PC-9 (cell line): ENCODE measurements around the gene CCNG1. TPM values are rescaled to one million over a fixed set of nuclear protein-coding genes. Genes with fewer than 3 reads are reported as not detected.
"Not testable (repeated sequence)": the region's sequence is repeated elsewhere in the genome, so short reads cannot be mapped to it uniquely, and the experiment has no call there.

Experiments
- Bru-seq: library from RNA; stranded (reverse); fragments of 400-500 nt; gene quantifications from one replicate; lab custom pipeline; 2021; lab: Mats Ljungman, UMichigan
- BruChase-seq, 2 experiments: library from RNA; stranded (reverse); fragments of 400-500 nt; gene quantifications; one replicate each; lab custom pipeline; 2021; lab: Mats Ljungman, UMichigan
- BruUV-seq: library from RNA; stranded (reverse); fragments of 400-500 nt; replicated peaks from 2 replicates; lab custom pipeline; 2021; lab: Mats Ljungman, UMichigan
- CTCF ChIA-PET: fragments of 300-600 bp; sonication (Branson Sonifier 250); formaldehyde crosslinking; loops from one replicate; lab custom pipeline; 2022; ENCODE audit warnings: antibody characterized with exemption; lab: Charles Lee
- POLR2A ChIA-PET: fragments of 300-600 bp; sonication (Branson Sonifier 250); formaldehyde crosslinking; loops from one replicate; lab custom pipeline; 2022; ENCODE audit warnings: antibody characterized with exemption; ENCODE audit not compliant: unreplicated experiment; lab: Charles Lee
- DNase-seq, 2 experiments: peaks; one replicate each; pipeline versions ENCODE4 v3.0.0 to v3.0.0-alpha.2; 2015 to 2022; ENCODE audit warnings: mixed read lengths in 1 of 2
- H2AFZ ChIP-seq: fragments of 200-600 bp; sonication (generic); 2 replicates; pipeline ENCODE4 v1.8.1; 2017; ENCODE audit warnings: antibody characterized with exemption
- H3F3A ChIP-seq: fragments of 200-600 bp; sonication (generic); 2 replicates; pipeline ENCODE4 v1.8.1; 2017; ENCODE audit warnings: antibody characterized with exemption, mild to moderate bottlenecking, low read depth; ENCODE audit not compliant: insufficient read depth
- H3K27ac ChIP-seq: fragments of 200-600 bp; sonication (generic); 2 replicates; pipeline ENCODE4 v1.6.1; 2016; ENCODE audit warnings: mixed run types
- H3K27me3 ChIP-seq: fragments of 200-600 bp; sonication (generic); 2 replicates; pipeline ENCODE4 v1.6.1; 2016; ENCODE audit warnings: low read depth, mixed run types; ENCODE audit not compliant: insufficient read depth
- H3K36me3 ChIP-seq: fragments of 200-600 bp; sonication (generic); 2 replicates; pipeline ENCODE4 v1.6.1; 2016; ENCODE audit warnings: low read depth, mixed run types
- H3K4me1 ChIP-seq: fragments of 200-600 bp; sonication (generic); replicated peaks from 2 replicates; pipeline ENCODE4 v1.6.1; 2016; ENCODE audit warnings: mixed run types; ENCODE audit not compliant: insufficient read depth
- H3K4me2 ChIP-seq: fragments of 200-600 bp; sonication (generic); 2 replicates; pipeline ENCODE4 v1.6.1; 2017; ENCODE audit warnings: mixed run types
- H3K4me3 ChIP-seq: fragments of 200-600 bp; sonication (generic); 2 replicates; pipeline ENCODE4 v1.6.1; 2016; ENCODE audit warnings: mixed run types
- H3K79me2 ChIP-seq: fragments of 200-600 bp; sonication (generic); 2 replicates; pipeline ENCODE4 v1.6.1; 2017; ENCODE audit warnings: low read depth, mixed run types
- H3K9me2 ChIP-seq: fragments of 200-600 bp; sonication (generic); 2 replicates; pipeline ENCODE4 v1.8.1; 2017; ENCODE audit warnings: mild to moderate bottlenecking; ENCODE audit not compliant: insufficient read depth
- H3K9me3 ChIP-seq: fragments of 200-600 bp; sonication (generic); 2 replicates; pipeline ENCODE4 v1.8.1; 2016; ENCODE audit warnings: low read depth; ENCODE audit not compliant: insufficient read depth
- H4K20me1 ChIP-seq: fragments of 200-600 bp; sonication (generic); 2 replicates; pipeline ENCODE4 v1.8.1; 2017; ENCODE audit not compliant: insufficient read depth
- CTCF ChIP-seq: fragments of 200-600 bp; sonication (generic); conservative IDR thresholded peaks from 2 replicates; pipeline ENCODE4 v1.6.1; 2017; ENCODE audit warnings: mixed run types, antibody characterized with exemption, mild to moderate bottlenecking, moderate library complexity
- EZH2 ChIP-seq: fragments of 200-600 bp; sonication (generic); IDR thresholded peaks from 2 replicates; pipeline ENCODE4 v1.8.0; 2017; ENCODE audit warnings: antibody characterized with exemption, low read depth
- intact Hi-C: fragments of 100-400 bp; cut with micrococcal nuclease; formaldehyde crosslinking; loops from one replicate; pipeline ENCODE4 v1.10.0; 2022; ENCODE audit not compliant: unreplicated experiment
- long read RNA-seq: library from polyadenylated mRNA; stranded (forward); transcript quantifications from one replicate; pipeline ENCODE4 v2.0.0, GENCODE V29; 2022
- total RNA-seq: library from RNA; stranded (reverse); gene quantifications from 2 replicates; pipeline ENCODE4 v1.2.3, GENCODE V29; 2021

The CCNG1 gene
- 112 and 170 TPM in 2 replicates for total RNA-seq
- percentile 93 among the genes with signal in this experiment for Bru-seq, nascent RNA
- percentile 92 among the genes with signal in this experiment for BruChase-seq, experiment 1, labeled RNA remaining after a 2-hour chase
- BruChase-seq, experiment 2, labeled RNA remaining after a 6-hour chase: percentile 97 among the genes with signal in this experiment
- long read RNA-seq, transcript CCNG1-201 (7 exons, 2,458 nt): major isoform, 91 of 174 reads
- long read RNA-seq, transcript CCNG1-202 (8 exons, 2,366 nt): minor isoform, 61 of 174 reads
- long read RNA-seq, partial matches to known transcripts: 4 of 174 reads
- long read RNA-seq, other reads (novel, unspliced or antisense): 17 of 174 reads

- H4K20me1 ChIP-seq: no peaks in the 10 kb centered on the region
- H3K27me3 ChIP-seq: no peaks in the 10 kb centered on the region
- intact Hi-C loops: loop anchor here (2.0 to 5.0 kb wide), 3 partner anchors 23 to 67 kb away; partner anchors contain the start of genes HMMR, MAT2B and NUDCD2
- H3K36me3 ChIP-seq: peaks cover 26% of the 10 kb centered on the region
- DNase-seq: peak; percentile 91 to 95
- ChIA-PET CTCF (interaction anchor here (1.2 kb wide), 1 partner anchor 28 kb away, joined by 3 read pairs; no protein-coding TSS in a partner anchor), POLR2A (interaction anchor here (0.5 to 2.9 kb wide), 7 partner anchors 23 to 86 kb away, joined by 3 to 38 read pairs (median 7); partner anchors contain the start of genes HMMR, MAT2B and NUDCD2)
- H3F3A ChIP-seq: 0 out of 2 replicates have a peak, but pooled peaks cover 3% of the 10 kb centered on the region
- peaks cover 35% of the 10 kb centered on the region for H3K79me2 ChIP-seq
- TSS peak; percentile 42 for BruUV-seq
- H3K9me2 ChIP-seq: no peaks in the 10 kb centered on the region
- TF ChIP-seq EZH2 (no peak), CTCF (no peak)
- peak within 1 kb of the TSS; percentile 95 for H2AFZ ChIP-seq
- peak within 1 kb of the TSS; percentile 93 for H3K4me2 ChIP-seq
- peaks cover 28% of the 10 kb centered on the region for H3K4me1 ChIP-seq
- H3K9me3 ChIP-seq: no peaks in the 10 kb centered on the region
- peak within 1 kb of the TSS; percentile 56 for H3K27ac ChIP-seq
- peak within 1 kb of the TSS; percentile 85 for H3K4me3 ChIP-seq
Measured at GRCh38 chr5:163437309-163438182, at the start of gene CCNG1. Gene CCNG1, plus strand, starts transcription at chr5:163437595. Its CDS starts 1,662 bp downstream, at chr5:163439257.

GRCh38 chr5:163395792-163396191 lies 41.6 kb upstream of the CCNG1 start:
- H3K4me3 ChIP-seq: no peak overlapping the region
- BruUV-seq: no TSS peak
- CTCF ChIA-PET: no interaction called here
- H3K4me2 ChIP-seq: no peak overlapping the region
- H2AFZ ChIP-seq: no peak overlapping the region
- H3K9me2 ChIP-seq: no peaks in the 10 kb centered on the region
- no peaks in the 10 kb centered on the region for H3F3A ChIP-seq
- no peaks in the 10 kb centered on the region for H3K4me1 ChIP-seq
- no peaks in the 10 kb centered on the region for H3K27me3 ChIP-seq
- intact Hi-C loops: no loop called here
- no peaks in the 10 kb centered on the region for H4K20me1 ChIP-seq
- no peak for DNase-seq
- POLR2A ChIA-PET: interaction anchor here (0.6 kb wide), 1 partner anchor 171 kb away, joined by 3 read pairs; no protein-coding TSS in a partner anchor
- H3K36me3 ChIP-seq: no peaks in the 10 kb centered on the region
- TF ChIP-seq CTCF: no peak
- TF ChIP-seq EZH2: no peak
- H3K9me3 ChIP-seq: no peaks in the 10 kb centered on the region
- H3K79me2 ChIP-seq: no peaks in the 10 kb centered on the region
- H3K27ac ChIP-seq: no peak overlapping the region

- H4K20me1 ChIP-seq, intact Hi-C loops, H2AFZ ChIP-seq, H3K79me2 ChIP-seq, CTCF ChIA-PET, H3K9me3 ChIP-seq, POLR2A ChIA-PET, H3K27ac ChIP-seq, H3F3A ChIP-seq, H3K27me3 ChIP-seq, H3K36me3 ChIP-seq, H3K4me2 ChIP-seq, H3K4me3 ChIP-seq, BruUV-seq, H3K9me2 ChIP-seq, H3K4me1 ChIP-seq, DNase-seq: not testable (repeated sequence)
Measured at GRCh38 chr5:163396818-163397340, 40.5 kb upstream of the CCNG1 start.
